ENCODE measurements around the gene CENPX. TPM values are rescaled to one million over a fixed set of nuclear protein-coding genes. Genes with fewer than 3 reads are reported as not detected.

CENPX gene
- total RNA-seq, 1 donor, result 18.8 TPM

DNA sequence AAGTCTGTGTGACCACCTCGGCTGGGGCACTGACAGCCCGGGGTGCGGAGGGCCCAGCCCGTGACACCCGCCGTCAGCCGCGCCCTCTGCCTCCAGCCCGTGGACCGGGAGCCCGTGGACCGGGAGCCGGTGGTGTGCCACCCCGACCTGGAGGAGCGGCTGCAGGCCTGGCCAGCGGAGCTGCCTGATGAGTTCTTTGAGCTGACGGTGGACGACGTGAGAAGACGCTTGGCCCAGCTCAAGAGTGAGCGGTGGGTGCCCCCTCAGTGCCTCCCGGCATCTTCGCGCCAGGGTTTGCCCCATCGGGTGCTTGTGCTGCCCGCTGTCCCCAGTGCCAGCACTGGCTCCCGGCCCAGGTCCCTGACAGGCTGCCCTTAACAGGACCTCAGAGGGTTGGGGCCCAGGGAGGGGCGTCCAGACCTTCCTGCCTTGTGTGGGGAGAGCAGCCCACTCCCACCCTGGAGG is 13.7 kb downstream of the CENPX start:
- peak; percentile 86 for DNase-seq (ENCODE audit: insufficient read length, low spot score, missing footprints)
- Histone ChIP-seq H3K9me3 (ENCODE audit: low read depth, low read length) (no peaks in the 10 kb centered on the region), H3K27ac (ENCODE audit: low read depth, low read length) (no peak overlapping the region), H2AFZ (ENCODE audit: low read length) (no peak overlapping the region), H3K4me3 (ENCODE audit: insufficient read depth, low read length) (no peak overlapping the region), H3K36me3 (ENCODE audit: insufficient read depth, low read length) (no peaks in the 10 kb centered on the region), H4K20me1 (ENCODE audit: insufficient read depth, low read length) (peaks cover 7% of the 10 kb centered on the region), H3K4me1 (ENCODE audit: insufficient read depth, low read length) (peaks cover 35% of the 10 kb centered on the region), H3K4me2 (ENCODE audit: insufficient read depth, low read length) (no peak overlapping the region), H3K79me2 (ENCODE audit: insufficient read depth, low read length) (no peaks in the 10 kb centered on the region), H3K27me3 (ENCODE audit: insufficient read depth, low read length) (no peaks in the 10 kb centered on the region)
- TF ChIP-seq, protein P1, sequence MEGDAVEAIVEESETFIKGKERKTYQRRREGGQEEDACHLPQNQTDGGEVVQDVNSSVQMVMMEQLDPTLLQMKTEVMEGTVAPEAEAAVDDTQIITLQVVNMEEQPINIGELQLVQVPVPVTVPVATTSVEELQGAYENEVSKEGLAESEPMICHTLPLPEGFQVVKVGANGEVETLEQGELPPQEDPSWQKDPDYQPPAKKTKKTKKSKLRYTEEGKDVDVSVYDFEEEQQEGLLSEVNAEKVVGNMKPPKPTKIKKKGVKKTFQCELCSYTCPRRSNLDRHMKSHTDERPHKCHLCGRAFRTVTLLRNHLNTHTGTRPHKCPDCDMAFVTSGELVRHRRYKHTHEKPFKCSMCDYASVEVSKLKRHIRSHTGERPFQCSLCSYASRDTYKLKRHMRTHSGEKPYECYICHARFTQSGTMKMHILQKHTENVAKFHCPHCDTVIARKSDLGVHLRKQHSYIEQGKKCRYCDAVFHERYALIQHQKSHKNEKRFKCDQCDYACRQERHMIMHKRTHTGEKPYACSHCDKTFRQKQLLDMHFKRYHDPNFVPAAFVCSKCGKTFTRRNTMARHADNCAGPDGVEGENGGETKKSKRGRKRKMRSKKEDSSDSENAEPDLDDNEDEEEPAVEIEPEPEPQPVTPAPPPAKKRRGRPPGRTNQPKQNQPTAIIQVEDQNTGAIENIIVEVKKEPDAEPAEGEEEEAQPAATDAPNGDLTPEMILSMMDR (IDR thresholded peaks at IDR 0.05; ENCODE audit: extremely low read depth, low read depth, low read length), result no peak

DNA sequence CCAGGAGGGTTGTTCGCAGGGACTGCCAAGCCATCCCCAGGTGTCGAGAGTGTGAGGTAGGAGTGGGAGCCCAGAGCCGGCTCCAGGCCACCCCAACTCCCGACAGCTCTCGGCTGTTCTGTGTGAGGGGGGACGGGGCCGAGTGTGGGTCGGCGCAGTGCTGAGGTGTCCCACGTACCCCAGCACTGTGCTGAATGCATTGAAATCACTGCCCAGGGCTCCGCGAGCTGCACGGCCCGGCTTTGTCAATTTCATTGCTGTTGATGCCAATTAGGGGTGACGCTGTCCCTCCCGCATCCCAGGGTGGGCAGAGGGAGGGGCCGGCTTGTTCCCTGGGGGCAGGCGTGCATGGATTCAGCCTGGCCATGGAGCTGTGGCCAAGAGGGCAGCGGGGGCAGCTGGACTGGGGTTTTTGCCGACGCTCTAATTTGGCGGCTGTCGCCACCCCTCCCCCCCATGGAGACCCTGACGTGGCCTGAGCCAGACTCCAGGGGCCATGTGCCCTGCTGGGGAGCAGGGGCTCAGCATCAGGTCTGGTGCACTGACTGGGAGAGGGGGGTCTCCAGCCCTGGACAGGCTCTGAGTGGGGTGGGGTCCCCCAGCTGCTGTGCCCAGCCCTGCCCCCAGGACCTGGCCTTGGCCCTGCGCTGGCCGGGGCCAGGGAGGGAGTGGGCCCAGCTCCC is 14.3 kb downstream of the CENPX start:
- Histone ChIP-seq H3K27ac (ENCODE audit: low read depth, low read length) (no peak overlapping the region), H3K27me3 (ENCODE audit: insufficient read depth, low read length) (no peaks in the 10 kb centered on the region), H3K9me3 (ENCODE audit: low read depth, low read length) (no peaks in the 10 kb centered on the region), H3K36me3 (ENCODE audit: insufficient read depth, low read length) (no peaks in the 10 kb centered on the region), H3K4me1 (ENCODE audit: insufficient read depth, low read length) (peaks cover 39% of the 10 kb centered on the region), H3K79me2 (ENCODE audit: insufficient read depth, low read length) (no peaks in the 10 kb centered on the region), H3K4me2 (ENCODE audit: insufficient read depth, low read length) (no peak overlapping the region), H2AFZ (ENCODE audit: low read length) (no peak overlapping the region), H4K20me1 (ENCODE audit: insufficient read depth, low read length) (peaks cover 7% of the 10 kb centered on the region), H3K4me3 (ENCODE audit: insufficient read depth, low read length) (no peak overlapping the region)
- TF ChIP-seq, protein P1 (IDR thresholded peaks at IDR 0.05; ENCODE audit: extremely low read depth, low read depth, low read length), result no peak
- peak; percentile 84 for DNase-seq (ENCODE audit: insufficient read length, low spot score, missing footprints)

DNA sequence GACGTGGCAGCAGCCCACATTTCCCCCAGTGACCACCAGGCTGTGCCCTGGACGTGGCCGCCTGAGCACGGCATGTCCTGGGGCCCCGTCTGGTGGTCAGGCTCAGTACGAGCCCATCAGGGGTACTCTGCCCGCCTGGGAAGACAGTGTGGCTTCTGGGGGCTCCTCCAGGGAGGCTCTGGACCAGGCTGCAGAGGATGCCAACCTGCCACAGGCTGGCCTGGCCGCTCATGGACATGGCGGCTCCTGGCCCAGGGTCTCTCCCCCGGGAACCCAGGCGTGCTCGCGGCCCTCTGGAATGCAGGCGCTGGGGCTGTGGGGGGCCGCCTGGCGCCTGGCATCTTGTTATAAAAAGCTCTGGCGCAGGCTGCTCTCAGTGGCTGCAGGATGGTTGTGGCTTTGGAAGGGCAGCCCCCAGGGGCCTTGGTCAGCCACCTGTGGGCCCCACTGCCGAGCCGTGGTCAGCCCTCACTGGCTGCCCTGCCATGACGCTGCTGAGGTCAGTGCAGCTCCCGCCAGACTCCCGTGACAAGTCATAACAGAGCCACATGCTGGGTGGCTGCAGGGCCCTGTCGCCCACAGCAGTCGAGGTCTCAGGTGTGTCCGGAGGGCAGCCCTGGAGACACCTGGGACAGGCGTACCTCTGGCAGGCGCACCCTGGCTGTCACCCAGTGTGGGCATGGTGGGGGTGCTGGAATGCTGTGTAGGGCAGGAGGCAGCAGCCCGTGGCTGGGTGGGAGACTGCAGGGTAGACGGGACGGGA is 15.0 kb downstream of the CENPX start:
- H3K27ac ChIP-seq (ENCODE audit: low read depth, low read length), result no peak overlapping the region
- H3K27me3 ChIP-seq (ENCODE audit: insufficient read depth, low read length), result no peaks in the 10 kb centered on the region
- H3K4me3 ChIP-seq (ENCODE audit: insufficient read depth, low read length), result no peak overlapping the region
- TF ChIP-seq, protein P1 (IDR thresholded peaks at IDR 0.05; ENCODE audit: extremely low read depth, low read depth, low read length), result peak; percentile 21
- peak overlapping the region; percentile 23 for H3K4me2 ChIP-seq (ENCODE audit: insufficient read depth, low read length)
- H4K20me1 ChIP-seq (ENCODE audit: insufficient read depth, low read length), result peaks cover 7% of the 10 kb centered on the region
- no peak overlapping the region for H2AFZ ChIP-seq (ENCODE audit: low read length)
- H3K4me1 ChIP-seq (ENCODE audit: insufficient read depth, low read length), result peaks cover 47% of the 10 kb centered on the region
- no peaks in the 10 kb centered on the region for H3K36me3 ChIP-seq (ENCODE audit: insufficient read depth, low read length)
- peak; percentile 96 for DNase-seq (ENCODE audit: insufficient read length, low spot score, missing footprints)
- no peaks in the 10 kb centered on the region for H3K9me3 ChIP-seq (ENCODE audit: low read depth, low read length)
- no peaks in the 10 kb centered on the region for H3K79me2 ChIP-seq (ENCODE audit: insufficient read depth, low read length)

DNA sequence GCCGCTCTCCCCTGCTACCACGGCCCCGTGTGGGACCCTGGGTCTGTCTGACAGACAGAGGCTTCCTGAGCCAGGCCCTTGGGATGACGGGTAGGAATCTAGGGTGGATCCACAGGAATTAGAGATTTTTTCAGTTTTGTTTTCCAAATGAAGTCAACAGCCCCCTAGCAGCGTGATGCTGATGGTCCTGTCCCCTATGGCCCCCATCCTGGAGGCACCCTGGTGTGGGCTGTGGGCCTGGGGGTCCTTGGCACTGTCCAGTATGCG is 15.5 kb downstream of the CENPX start:
- TF ChIP-seq, protein P1 (IDR thresholded peaks at IDR 0.05; ENCODE audit: extremely low read depth, low read depth, low read length), result no peak
- Histone ChIP-seq H3K4me1 (ENCODE audit: insufficient read depth, low read length) (peaks cover 47% of the 10 kb centered on the region), H3K4me2 (ENCODE audit: insufficient read depth, low read length) (peak overlapping the region; percentile 23), H3K79me2 (ENCODE audit: insufficient read depth, low read length) (no peaks in the 10 kb centered on the region), H3K27ac (ENCODE audit: low read depth, low read length) (no peak overlapping the region), H3K9me3 (ENCODE audit: low read depth, low read length) (no peaks in the 10 kb centered on the region), H2AFZ (ENCODE audit: low read length) (no peak overlapping the region), H3K4me3 (ENCODE audit: insufficient read depth, low read length) (no peak overlapping the region), H4K20me1 (ENCODE audit: insufficient read depth, low read length) (peaks cover 7% of the 10 kb centered on the region), H3K27me3 (ENCODE audit: insufficient read depth, low read length) (no peaks in the 10 kb centered on the region), H3K36me3 (ENCODE audit: insufficient read depth, low read length) (no peaks in the 10 kb centered on the region)
- no peak for DNase-seq (ENCODE audit: insufficient read length, low spot score, missing footprints)

Measured in osteoblast (primary cell).